Vagina (tissue), 2 donors: Measurements from ENCODE around the gene RUFY1.
"Not testable (repeated sequence)": the region's sequence is repeated elsewhere in the genome, so short reads cannot be mapped to it uniquely, and the experiment has no call there.

Experiments
- POLR2A ChIP-seq, 2 donors: fragments of 450-650 bp; IDR thresholded peaks; one replicate each; pipeline ENCODE4 v1.6.1; 2017; ENCODE audit warnings: antibody characterized with exemption in 2 of 2, mild to moderate bottlenecking in 2 of 2, moderate library complexity in 2 of 2
- POLR2AphosphoS5 ChIP-seq, 2 donors: sonication (generic); formaldehyde crosslinking; IDR thresholded peaks; one replicate each; pipeline ENCODE4 v1.9.0; 2017; ENCODE audit warnings: antibody characterized with exemption in 2 of 2, mild to moderate bottlenecking in 2 of 2, low read depth in 1 of 2; ENCODE audit not compliant: insufficient read depth in 1 of 2

DNA sequence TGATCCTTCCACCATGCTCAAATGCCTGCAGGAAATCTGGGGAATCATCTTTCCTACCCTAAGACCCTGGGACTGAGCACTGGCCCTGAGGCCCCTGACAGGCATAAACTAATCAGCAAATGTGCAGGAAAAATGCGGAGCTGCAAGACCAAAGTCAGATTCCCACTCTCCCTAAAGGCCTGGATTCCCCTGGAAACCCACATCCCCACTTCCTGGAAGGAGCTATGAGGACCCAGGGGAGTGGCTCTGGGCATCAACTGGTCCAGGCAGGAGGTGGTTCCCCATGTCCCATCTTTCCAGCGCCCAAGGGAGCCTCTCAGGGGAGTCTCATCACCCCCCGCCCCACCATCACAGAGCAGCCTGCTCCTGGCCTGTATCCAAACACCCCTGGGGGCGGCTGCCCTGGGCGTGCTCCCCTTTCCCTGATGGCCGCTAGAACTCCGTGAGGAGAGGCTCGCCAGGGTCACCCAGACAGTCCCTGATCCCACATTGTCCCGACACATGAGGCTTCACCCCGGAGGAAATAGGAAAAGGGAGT, 98.9 kb downstream of the RUFY1 start:
- not testable (repeated sequence) for TF ChIP-seq POLR2A (IDR thresholded peaks at IDR 0.05); POLR2AphosphoS5 (IDR thresholded peaks at IDR 0.05; ENCODE audit: insufficient read depth in 1 of 2, low read depth in 1 of 2)
